SH-SY5Y (cell line): ENCODE measurements around the gene DRC1.

Experiments used
- GATA2 ChIP-seq: IDR thresholded peaks from 2 replicates; pipeline ENCODE4 v1.6.1; 2011; ENCODE audit warnings: mild to moderate bottlenecking, low read depth, low read length
- GATA3 ChIP-seq: IDR thresholded peaks from 2 replicates; pipeline ENCODE4 v1.6.1; 2011; ENCODE audit warnings: low read depth, mild to moderate bottlenecking, low read length, moderate library complexity

DNA sequence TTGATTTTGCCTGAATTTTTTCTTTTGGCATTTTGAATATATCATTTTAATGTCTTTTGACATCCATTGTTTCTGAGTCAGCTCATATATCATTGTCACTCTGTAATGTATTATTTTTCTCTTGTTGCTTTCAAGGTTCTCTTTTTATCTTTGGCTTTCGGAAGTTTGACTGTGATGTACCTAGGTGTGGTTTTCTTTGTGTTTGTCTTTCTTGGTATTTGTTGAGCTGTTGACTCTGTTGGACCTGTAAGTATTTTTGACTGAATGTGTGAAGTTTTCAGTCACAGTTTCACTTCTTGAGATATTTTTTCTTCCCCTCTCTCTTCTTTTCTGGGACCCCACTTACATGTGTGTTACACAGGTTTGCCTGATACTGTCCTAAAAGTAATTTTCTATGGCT is 24.9 kb upstream of the DRC1 start:
- no peak for TF ChIP-seq GATA2
- no peak for TF ChIP-seq GATA3
